GM21381 (cell line): ENCODE data around the gene LIMS2.

Experiments used
- ATAC-seq: cut with Tn5 transposase; IDR thresholded peaks from one replicate; pipeline ENCODE4 v1.9.1; 2021; ENCODE audit warnings: mild to moderate bottlenecking, moderate library complexity; ENCODE audit not compliant: unreplicated experiment

LIMS2 gene

GRCh38 chr2:127623388-127624319 lies 51.7 kb downstream of the LIMS2 start:
- no peak for ATAC-seq

DNA sequence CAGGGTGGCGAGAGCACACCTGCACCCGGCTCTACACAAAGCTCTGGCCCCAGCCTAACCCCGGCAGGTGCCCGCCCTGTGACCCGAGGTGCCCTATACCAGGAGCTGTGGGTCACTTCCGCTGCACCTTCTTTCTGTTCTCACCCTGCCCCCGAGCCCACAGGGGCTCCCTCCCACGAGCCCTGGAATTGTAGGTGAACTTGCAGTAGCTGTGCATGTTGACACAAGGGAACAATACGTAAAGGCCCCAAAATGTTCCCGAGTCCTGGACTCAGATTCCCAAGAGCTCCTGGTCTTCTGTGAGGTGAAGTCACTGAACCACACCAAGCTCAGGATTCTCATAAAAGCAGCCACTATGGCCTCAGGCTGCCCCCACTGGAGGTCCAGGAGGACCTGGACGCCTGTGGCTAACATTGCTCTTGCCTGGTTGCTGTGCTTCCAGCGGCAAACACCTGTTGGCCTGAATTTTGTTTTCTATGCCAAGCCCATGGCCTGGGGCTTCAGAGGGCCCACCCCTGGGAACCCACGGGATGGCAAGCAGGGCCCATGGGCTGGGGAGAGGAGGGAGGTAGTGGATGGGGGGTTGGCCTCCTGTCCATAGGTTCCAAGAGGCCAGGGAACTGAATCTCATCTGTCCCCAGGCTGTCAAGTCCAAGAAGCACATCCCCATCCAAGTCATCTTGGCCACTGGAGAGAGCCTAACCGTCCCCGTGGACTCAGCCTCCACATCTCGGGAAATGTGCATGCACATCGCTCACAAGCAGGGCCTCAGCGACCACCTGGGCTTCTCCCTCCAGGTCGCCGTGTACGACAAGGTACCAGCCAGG lies 52.6 kb downstream of the LIMS2 start:
- no peak for ATAC-seq

- ATAC-seq, result no peak
These were observed 53.3 kb downstream of the LIMS2 start for GRCh38 chr2:127621981-127622431.

GRCh38 chr2:127620866-127621265 lies 54.5 kb downstream of the LIMS2 start:
- ATAC-seq, result no peak

GRCh38 chr2:127619877-127620705 lies 55.2 kb downstream of the LIMS2 start:
- no peak for ATAC-seq

GRCh38 chr2:127619203-127619590 lies 56.1 kb downstream of the LIMS2 start:
- ATAC-seq, result no peak

DNA sequence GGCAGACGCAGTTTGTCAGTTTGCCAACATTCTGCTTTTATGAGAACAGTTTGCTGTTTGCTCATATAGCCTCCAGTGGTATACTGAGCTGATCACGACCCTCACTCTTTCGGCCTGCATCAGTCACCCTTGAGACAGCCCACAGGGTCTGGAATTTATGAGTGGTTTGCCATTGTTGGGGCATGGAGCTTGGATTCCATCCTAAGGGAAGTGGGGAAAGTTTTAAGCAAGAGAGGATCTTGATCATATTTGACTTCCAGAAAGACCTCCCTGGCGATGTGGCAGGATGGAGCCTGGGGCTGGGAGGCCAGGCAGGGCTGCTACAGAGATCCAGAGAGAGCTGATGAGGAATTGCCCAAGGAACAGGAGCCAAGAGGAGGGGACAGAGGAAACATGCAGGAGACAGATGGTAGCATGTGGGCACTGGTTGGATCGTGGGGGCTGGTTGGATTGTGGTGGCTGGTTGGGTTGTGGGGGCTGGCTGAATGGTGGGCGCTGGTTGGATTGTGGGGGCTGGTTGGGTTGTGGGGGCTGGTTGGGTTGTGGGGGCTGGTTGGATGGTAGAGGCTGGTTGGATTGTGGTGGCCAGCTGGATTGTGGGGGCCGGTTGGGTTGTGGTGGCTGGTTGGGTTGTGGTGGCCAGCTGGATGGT lies 56.7 kb downstream of the LIMS2 start:
- no peak for ATAC-seq

- no peak for ATAC-seq
These were observed 59.7 kb downstream of the LIMS2 start for GRCh38 chr2:127615511-127616166.

- ATAC-seq, result no peak
These were observed 60.6 kb downstream of the LIMS2 start for GRCh38 chr2:127614731-127615130.

DNA sequence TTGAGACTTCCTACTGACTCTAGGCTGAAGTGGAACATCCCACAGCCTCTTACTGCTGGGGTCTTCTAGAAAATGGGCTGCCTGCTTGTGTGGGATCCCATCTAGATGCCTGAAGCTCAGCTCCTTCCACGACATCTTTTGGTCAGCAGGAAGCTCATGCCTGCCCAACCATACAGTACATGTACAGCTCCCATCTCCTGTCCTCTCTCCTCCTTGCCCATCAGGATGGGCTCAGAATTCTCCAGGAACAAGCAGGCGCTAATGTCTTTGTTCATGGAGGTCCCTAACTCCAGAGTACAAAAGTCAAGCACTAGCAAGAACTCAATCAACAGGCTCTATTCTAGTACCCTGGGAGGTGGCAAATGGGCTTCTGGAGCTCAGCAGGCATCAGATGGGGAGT lies 61.1 kb downstream of the LIMS2 start:
- no peak for ATAC-seq

DNA sequence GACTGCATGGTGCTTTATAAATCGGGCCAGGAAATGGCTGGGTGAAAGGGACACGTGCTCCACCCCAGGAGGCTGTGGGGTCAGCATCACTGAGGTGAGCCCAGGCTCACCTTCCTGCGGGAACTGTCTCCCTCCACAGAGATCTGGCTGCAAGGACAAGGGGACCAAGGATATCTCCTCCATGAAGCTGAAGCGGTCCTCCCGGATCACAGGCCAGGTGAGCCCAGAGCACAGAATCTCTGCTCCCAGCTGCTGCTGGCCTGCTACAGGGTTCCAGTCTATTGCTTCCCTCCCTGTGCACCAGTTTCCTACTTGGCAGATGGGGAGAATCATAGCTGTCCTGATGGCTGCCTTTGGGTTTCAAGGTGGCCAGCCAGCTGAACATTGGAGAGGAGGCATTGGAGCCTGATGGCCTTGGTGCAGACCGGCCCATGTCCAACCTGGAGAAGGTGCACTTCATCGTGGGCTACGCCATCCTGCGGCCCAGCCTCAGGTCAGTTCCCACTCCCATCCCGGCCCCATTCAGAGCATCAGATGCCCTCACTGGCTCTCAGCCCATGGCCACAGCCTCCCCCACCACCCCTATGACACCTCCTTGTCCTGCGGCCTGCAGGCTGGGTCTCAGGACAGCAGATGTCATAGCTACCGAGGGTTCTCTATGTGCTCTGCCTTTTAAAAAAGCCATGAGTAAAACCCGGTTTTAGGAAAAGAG lies 63.1 kb downstream of the LIMS2 start:
- no peak for ATAC-seq

DNA sequence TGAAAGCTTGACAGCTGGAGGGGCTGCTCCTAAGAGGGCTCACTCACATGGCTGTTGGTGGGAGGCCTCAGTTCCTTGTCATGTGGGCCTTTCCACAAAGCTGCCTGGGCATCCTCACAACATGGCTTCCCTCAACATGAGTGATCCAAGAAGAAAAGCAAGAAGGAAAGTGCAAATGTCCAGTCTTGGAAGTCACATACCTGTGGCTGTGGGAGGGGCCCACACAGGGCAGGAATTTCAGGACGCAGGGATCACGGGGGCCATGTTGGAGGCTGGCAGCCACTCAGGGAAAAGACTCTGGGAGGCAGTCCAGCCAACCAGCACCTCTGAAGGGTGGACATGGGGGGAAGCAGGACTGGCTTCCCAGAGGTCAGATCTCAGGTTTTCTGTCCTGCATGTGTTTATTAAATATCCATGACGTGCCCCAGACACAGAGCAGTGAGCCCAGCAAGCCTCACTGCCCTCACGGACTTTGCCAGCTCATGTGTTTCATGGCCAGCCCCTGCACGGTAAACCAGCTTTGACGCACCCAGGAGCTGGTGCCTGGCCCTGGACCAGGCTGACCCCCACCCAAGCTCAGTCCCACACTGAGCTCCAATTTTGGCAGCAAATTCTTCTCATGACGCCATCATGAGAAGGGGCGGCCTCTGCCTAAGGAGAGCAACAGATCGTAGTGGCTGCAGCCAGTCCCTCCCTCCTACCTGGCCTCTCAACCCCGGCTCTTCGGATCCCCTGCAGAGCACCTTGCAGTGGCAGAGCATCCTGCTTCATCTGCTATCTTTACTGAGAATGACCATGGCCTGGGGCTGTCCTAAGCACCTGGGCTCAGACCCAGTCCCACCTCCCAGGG lies 64.0 kb downstream of the LIMS2 start:
- no peak for ATAC-seq

DNA sequence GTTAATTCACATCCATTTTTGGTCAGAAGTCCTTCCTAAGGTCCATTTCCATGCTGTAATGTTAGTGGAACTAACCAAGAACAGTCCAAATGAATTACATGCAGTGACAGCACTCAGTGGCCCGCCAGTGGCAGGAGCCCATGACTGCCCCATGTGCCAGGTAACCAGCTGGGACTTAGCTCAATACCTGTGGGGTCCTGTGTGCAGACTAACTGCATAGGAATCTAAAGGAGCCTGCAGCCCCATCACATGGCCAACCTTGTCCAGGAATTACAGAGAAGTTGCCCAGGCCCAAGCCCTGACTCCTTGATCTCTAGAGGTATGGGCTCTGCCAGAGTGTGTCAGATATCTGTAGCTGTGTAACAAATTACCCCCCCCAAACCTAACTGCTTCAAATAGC lies 64.8 kb downstream of the LIMS2 start:
- ATAC-seq, result no peak

GRCh38 chr2:127609818-127610217 lies 65.5 kb downstream of the LIMS2 start:
- no peak for ATAC-seq

GRCh38 chr2:127609031-127609751 lies 66.1 kb downstream of the LIMS2 start:
- no peak for ATAC-seq

DNA sequence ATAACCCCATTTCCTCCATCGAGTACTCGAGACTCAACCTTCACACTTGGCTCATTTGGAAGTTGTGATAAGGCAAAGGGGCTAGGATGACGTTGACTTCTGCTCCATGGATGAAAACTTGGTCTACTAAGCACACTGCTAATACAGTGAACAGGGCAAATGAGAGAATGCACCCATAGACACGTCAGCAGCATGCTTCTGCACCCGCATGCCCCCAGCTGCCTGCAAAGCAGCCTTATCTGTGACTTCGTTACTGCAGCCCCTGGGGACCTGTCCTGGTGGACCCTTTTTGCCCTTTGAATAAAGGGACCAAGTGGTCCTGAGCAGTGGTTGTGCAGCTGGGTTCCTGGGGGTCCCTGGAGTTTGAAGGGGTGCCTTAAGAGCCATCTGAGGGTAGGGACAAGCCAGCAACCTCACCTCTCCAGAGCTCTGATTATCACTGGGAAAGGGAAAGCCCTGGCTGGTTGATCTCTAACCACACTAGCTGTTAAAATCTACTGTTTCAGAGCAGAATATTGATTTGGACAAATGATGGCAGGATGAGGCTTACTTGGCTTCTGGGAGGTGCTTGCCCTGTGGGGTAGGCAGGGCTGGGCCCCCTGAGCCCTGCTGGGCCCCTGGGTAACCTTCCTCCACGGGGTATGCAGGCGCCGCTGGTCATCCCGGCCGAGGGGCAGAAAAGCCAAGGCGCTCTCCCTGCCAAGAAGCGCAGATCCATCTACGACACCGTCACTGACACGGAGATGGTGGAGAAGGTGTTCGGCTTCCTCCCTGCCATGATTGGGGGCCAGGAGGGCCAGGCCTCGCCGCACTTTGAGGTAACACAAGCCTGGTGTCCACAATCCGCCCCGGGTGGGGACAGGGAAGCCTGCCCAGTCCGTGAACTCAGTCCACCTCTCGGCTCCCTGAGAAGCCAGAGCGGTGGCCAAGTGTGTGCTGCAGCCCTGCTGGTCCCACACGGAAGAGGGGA lies 67.0 kb downstream of the LIMS2 start:
- ATAC-seq, result no peak
